ENCODE measurements around the gene PHLDA3.
"Not testable (repeated sequence)": the region's sequence is repeated elsewhere in the genome, so short reads cannot be mapped to it uniquely, and the experiment has no call there.

PHLDA3 gene

DNA sequence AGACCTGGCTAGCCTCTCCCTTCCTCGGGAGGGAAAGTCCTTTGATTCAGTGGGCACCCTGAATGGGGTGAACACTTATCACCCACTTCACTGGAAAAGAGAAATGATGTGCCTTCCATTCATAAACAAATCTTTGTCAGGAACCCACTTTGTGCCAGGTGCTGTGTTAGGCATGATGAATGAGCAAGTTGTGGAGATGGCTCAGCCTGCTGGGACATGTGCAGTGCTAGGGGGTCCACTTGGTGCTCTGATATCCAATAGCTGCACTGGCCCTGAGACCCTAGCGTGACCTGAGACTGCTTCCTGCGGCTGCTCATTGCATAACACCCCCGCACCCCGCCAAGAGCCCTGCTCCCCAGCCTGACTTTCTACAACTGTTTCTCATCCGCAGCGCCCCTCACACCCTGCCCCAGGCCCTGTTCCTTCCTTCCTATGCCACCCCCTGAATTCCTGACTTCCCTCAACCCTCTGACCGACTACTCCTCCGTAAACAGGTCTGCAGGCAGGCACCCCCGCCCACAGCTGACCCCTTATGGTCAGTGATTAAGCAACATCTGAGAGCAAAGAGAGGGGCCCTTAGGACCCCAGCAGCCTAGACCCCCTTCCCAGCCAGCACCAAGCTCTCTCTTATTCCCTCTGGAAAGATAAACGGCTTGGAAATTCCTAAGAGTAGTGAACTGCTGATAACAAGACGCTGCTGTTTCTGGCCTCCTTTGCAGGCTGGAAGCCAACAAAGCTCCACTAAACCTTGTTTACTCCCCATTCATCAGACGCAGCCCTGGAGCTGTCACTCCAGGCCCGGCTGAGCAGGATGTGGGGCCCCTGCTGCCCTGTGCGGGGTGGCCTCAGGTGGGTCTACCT lies 25.0 kb upstream of the PHLDA3 start:
- DNase-seq (ENCODE audit: low read depth): no peak
- H3K27me3 ChIP-seq (replicated peaks; ENCODE audit: control insufficient read depth, insufficient read depth, low read length): no peaks in the 10 kb centered on the region
- H3K36me3 ChIP-seq (ENCODE audit: control insufficient read depth, insufficient read depth, low read length, severe bottlenecking): peaks cover 4% of the 10 kb centered on the region
- peaks cover 59% of the 10 kb centered on the region for H3K4me1 ChIP-seq (ENCODE audit: control insufficient read depth, insufficient read depth, low read length)
- H3K9me3 ChIP-seq (ENCODE audit: control insufficient read depth, low read length): no peaks in the 10 kb centered on the region
- H3K4me3 ChIP-seq (ENCODE audit: low read length): no peak overlapping the region
- H3K9ac ChIP-seq (ENCODE audit: low read length): no peak overlapping the region

DNA sequence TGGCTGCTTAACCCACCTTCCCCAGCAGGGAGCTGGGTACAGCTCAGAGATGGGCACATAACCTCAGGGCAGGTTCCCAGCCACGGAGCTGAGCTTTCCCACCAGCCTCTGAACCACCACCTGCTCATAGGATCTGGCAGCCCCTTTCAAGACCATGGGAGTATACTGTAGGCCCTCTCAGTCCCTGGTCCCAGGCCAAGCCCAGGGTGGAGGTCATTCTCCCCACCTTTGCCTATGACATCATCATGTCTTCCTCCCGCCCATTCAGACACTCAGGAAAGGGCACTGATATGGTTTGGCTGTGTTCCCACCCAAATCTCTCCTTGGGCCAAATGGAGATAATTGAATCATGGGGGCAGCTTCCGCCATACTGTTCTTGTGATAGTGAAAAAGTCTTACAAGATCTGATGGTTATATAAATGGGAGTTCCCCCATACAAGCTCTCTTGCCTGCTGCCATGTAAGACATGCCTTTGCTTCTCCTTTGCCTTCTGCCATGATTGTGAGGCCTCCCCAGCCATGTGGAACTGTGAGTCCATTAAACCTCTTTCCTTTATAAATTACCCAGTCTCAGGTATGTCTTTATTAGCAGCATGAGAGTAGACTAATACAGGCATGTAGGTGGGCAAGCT lies 24.2 kb upstream of the PHLDA3 start:
- H3K27me3 ChIP-seq (replicated peaks; ENCODE audit: control insufficient read depth, insufficient read depth, low read length); H3K9ac ChIP-seq (ENCODE audit: low read length); H3K9me3 ChIP-seq (ENCODE audit: control insufficient read depth, low read length); H3K36me3 ChIP-seq (ENCODE audit: control insufficient read depth, insufficient read depth, low read length, severe bottlenecking); H3K4me3 ChIP-seq (ENCODE audit: low read length); DNase-seq (ENCODE audit: low read depth): not testable (repeated sequence)
- H3K4me1 ChIP-seq (ENCODE audit: control insufficient read depth, insufficient read depth, low read length): peaks cover 68% of the 10 kb centered on the region

DNA sequence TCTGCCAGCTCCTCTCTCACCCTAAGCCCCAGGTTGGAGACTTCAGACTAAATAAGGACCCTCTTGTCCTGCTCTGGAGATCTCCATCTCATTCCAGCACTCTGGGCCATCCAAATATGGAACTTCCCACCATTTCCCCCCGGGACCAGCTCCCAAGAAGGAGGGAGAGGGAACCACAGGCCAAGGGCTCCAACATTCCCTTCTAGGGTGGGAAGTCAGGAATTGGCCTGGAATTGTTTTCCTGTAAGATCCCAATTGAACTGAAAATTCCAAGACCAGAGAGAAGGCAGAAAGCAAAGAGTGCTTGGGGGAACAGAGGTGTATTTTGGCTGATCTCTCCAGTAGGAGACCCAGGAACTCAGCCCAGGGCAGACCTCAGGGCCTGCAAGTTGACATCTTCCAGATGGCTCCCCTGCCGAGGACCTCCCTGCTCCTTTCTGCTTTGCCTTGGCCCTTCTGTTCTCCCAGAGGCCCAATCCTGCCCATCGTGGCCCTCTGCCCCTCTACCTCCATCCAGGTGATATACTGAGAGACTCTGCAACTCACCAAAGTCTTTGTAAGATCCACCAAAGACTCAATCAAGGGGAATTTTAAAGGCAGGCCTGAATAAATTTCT lies 23.0 kb upstream of the PHLDA3 start:
- no peaks in the 10 kb centered on the region for H3K27me3 ChIP-seq (replicated peaks; ENCODE audit: control insufficient read depth, insufficient read depth, low read length)
- peaks cover 7% of the 10 kb centered on the region for H3K36me3 ChIP-seq (ENCODE audit: control insufficient read depth, insufficient read depth, low read length, severe bottlenecking)
- peaks cover 72% of the 10 kb centered on the region for H3K4me1 ChIP-seq (ENCODE audit: control insufficient read depth, insufficient read depth, low read length)
- no peaks in the 10 kb centered on the region for H3K9me3 ChIP-seq (ENCODE audit: control insufficient read depth, low read length)
- DNase-seq (ENCODE audit: low read depth): no peak
- H3K4me3 ChIP-seq (ENCODE audit: low read length): no peak overlapping the region
- H3K9ac ChIP-seq (ENCODE audit: low read length): no peak overlapping the region

DNA sequence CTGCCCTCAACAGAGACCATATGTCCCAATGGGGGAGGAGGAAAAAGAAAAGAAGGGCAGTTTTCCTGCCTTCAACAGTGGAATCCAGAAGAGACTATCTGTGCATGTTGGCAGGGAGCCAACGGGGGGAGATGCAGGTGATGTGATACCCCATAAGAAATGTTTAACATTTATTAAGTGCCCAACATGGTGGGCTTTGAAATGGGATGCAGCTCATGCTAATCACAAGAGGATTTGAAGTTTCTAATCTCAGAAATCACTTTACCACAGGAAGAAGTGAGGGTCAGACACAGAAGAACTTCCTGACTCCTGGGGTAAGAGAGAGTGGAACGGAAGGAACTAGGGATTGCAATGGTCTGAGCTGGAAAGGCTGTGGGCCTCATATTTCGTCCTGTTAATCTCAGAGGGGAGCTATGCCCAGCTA lies 21.7 kb upstream of the PHLDA3 start:
- Histone ChIP-seq H3K9me3 (ENCODE audit: control insufficient read depth, low read length) (no peaks in the 10 kb centered on the region), H3K9ac (ENCODE audit: low read length) (no peak overlapping the region), H3K4me1 (ENCODE audit: control insufficient read depth, insufficient read depth, low read length) (peaks cover 63% of the 10 kb centered on the region), H3K36me3 (ENCODE audit: control insufficient read depth, insufficient read depth, low read length, severe bottlenecking) (peaks cover 13% of the 10 kb centered on the region), H3K27me3 (replicated peaks; ENCODE audit: control insufficient read depth, insufficient read depth, low read length) (no peaks in the 10 kb centered on the region), H3K4me3 (ENCODE audit: low read length) (no peak overlapping the region)
- DNase-seq (ENCODE audit: low read depth): no peak

DNA sequence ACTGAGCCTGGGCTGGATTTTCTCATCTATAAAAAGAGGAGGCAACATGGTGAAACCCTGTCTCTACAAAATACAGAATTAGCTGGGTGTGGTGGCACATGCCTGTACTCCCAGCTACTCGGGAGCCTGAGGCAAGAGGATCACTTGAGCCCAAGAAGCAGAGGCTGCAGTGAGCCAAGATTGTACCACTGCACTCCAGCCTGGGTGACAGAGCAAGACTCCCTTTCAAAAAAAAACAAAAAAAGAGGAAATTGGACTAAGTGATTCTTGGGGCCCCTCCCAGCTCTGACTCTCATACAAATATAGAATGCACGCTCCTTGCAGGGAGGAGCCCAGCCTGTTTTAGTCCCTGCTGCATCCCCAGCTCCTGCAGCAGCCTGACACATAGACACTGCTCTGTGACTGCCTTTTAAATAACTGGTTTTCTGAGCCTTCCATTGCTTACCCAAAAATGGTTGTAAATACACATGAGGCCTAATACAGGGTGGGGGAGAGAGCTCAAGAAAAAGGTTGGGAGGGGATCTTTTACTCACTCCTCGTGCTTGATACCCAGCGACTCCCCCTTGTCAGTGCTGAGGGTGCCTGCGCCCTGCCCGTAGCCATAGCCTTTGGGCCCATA lies 20.8 kb upstream of the PHLDA3 start:
- DNase-seq (ENCODE audit: low read depth): no peak
- peaks cover 14% of the 10 kb centered on the region for H3K36me3 ChIP-seq (ENCODE audit: control insufficient read depth, insufficient read depth, low read length, severe bottlenecking)
- H3K27me3 ChIP-seq (replicated peaks; ENCODE audit: control insufficient read depth, insufficient read depth, low read length): no peaks in the 10 kb centered on the region
- H3K4me3 ChIP-seq (ENCODE audit: low read length): no peak overlapping the region
- peak overlapping the region; percentile 41 for H3K9ac ChIP-seq (ENCODE audit: low read length)
- no peaks in the 10 kb centered on the region for H3K9me3 ChIP-seq (ENCODE audit: control insufficient read depth, low read length)
- H3K4me1 ChIP-seq (ENCODE audit: control insufficient read depth, insufficient read depth, low read length): peaks cover 53% of the 10 kb centered on the region

DNA sequence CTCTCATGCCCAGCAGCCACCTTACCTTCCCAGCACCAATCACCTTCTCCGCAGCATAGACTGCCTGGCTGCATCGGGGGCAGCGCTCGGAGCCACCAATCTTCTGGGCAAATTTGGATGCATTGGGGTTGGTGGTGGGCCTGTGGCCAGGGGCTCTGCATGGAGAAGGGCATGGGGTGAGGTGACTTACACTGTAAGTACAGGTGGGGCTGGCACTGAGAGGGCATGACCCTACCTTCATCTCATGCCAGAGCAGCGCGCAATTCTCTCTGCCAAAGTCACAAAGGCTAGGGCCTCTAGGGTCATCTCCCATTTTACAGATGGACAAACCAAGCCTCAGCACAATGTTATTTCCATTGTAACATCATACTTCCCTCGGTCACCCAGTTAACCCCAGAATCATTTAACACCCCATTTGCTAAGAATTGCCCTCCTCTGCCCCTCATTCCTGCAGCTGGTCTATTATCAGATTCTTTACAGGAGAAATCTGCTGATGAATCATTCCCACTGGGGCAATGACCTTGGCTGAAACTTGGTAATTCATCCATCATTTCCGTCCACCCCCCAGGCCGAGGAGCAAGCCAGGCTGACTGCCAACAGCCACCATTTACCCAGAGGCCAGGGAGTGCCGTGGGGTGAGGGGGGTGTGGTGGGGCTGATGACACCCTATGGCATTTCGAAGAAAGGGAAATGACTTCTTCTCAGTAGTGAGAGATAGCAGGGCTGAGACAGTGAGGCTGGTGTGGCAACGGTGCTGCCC lies 20.0 kb upstream of the PHLDA3 start:
- H3K9me3 ChIP-seq (ENCODE audit: control insufficient read depth, low read length): no peaks in the 10 kb centered on the region
- H3K9ac ChIP-seq (ENCODE audit: low read length): peak overlapping the region; percentile 41
- no peaks in the 10 kb centered on the region for H3K27me3 ChIP-seq (replicated peaks; ENCODE audit: control insufficient read depth, insufficient read depth, low read length)
- peaks cover 46% of the 10 kb centered on the region for H3K4me1 ChIP-seq (ENCODE audit: control insufficient read depth, insufficient read depth, low read length)
- peak; percentile 88 for DNase-seq (ENCODE audit: low read depth)
- peaks cover 22% of the 10 kb centered on the region for H3K36me3 ChIP-seq (ENCODE audit: control insufficient read depth, insufficient read depth, low read length, severe bottlenecking)
- H3K4me3 ChIP-seq (ENCODE audit: low read length): no peak overlapping the region

DNA sequence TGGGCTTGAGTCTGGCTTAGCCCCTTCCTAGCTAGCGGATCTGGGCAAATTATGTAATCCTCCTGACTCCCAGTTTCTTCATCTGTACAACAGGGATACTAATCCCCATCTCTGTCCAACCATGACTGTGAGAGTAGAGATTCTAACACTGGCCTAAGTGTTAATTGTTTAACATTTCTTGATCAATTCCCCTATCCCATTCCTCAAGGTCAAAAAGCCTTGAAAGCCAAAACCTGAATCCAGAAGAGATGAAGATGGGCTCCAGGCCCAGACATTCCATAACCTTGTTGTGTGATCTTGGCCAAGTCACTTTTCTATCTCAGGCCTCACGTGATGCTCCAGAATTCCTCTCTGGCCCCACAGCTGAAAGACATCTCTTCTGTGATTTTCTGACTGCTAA lies 18.8 kb upstream of the PHLDA3 start:
- Histone ChIP-seq H3K9ac (ENCODE audit: low read length) (no peak overlapping the region), H3K4me3 (ENCODE audit: low read length) (no peak overlapping the region), H3K9me3 (ENCODE audit: control insufficient read depth, low read length) (no peaks in the 10 kb centered on the region), H3K4me1 (ENCODE audit: control insufficient read depth, insufficient read depth, low read length) (peaks cover 41% of the 10 kb centered on the region), H3K27me3 (replicated peaks; ENCODE audit: control insufficient read depth, insufficient read depth, low read length) (no peaks in the 10 kb centered on the region), H3K36me3 (ENCODE audit: control insufficient read depth, insufficient read depth, low read length, severe bottlenecking) (peaks cover 29% of the 10 kb centered on the region)
- DNase-seq (ENCODE audit: low read depth): no peak

DNA sequence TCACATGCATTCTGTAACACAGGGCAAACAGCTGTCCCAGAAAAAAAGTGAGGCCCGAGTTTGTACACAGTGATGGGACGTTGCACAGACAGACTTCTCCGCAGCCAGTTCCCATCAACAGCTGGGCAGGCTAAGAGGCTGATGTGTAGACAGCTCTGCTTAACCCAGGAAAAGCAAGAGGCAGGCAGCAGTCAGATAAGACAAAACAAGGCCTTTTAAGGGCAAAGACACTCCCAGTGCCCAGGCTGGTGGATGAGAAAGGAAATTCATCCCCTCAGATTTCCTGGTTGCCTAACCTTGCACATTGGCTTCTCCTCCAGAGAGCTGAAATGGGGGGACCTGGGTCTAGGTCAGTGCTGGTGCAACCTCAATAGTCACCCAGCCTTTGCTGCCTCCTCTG lies 17.2 kb upstream of the PHLDA3 start:
- Histone ChIP-seq H3K36me3 (ENCODE audit: control insufficient read depth, insufficient read depth, low read length, severe bottlenecking) (peaks cover 29% of the 10 kb centered on the region), H3K27me3 (replicated peaks; ENCODE audit: control insufficient read depth, insufficient read depth, low read length) (no peaks in the 10 kb centered on the region), H3K4me3 (ENCODE audit: low read length) (no peak overlapping the region), H3K9me3 (ENCODE audit: control insufficient read depth, low read length) (no peaks in the 10 kb centered on the region), H3K9ac (ENCODE audit: low read length) (no peak overlapping the region), H3K4me1 (ENCODE audit: control insufficient read depth, insufficient read depth, low read length) (peaks cover 42% of the 10 kb centered on the region)
- no peak for DNase-seq (ENCODE audit: low read depth)

DNA sequence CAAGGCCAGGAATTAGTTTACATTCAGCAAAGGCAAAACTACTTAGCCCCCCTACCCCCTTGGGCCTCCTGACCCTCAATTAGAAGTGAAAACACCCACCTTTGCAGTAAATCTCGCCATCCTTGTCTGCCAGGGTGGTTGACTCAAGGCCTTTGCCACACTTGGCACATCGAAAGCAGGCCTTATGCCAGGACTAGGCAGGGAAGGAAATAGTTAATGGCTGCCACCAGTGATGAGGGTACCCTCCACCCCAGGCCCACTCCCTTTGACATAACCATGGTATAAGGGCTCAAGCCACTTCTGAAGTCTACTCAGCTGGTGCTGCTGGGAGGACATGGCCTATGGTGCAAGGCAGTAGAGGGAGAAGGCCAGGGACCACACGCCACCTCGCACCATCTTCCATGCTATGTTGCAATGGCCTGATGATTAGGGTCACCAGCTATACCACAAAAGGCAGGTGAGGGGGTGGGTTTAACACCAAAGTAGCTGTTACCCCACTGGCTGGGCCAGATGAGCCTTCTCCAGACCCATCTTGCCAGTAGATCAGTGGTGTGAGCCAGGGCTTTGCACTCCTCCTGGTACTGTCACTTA lies 16.3 kb upstream of the PHLDA3 start:
- Histone ChIP-seq H3K36me3 (ENCODE audit: control insufficient read depth, insufficient read depth, low read length, severe bottlenecking) (peaks cover 29% of the 10 kb centered on the region), H3K27me3 (replicated peaks; ENCODE audit: control insufficient read depth, insufficient read depth, low read length) (no peaks in the 10 kb centered on the region), H3K9ac (ENCODE audit: low read length) (no peak overlapping the region), H3K4me3 (ENCODE audit: low read length) (no peak overlapping the region), H3K4me1 (ENCODE audit: control insufficient read depth, insufficient read depth, low read length) (peaks cover 37% of the 10 kb centered on the region), H3K9me3 (ENCODE audit: control insufficient read depth, low read length) (no peaks in the 10 kb centered on the region)
- no peak for DNase-seq (ENCODE audit: low read depth)

DNA sequence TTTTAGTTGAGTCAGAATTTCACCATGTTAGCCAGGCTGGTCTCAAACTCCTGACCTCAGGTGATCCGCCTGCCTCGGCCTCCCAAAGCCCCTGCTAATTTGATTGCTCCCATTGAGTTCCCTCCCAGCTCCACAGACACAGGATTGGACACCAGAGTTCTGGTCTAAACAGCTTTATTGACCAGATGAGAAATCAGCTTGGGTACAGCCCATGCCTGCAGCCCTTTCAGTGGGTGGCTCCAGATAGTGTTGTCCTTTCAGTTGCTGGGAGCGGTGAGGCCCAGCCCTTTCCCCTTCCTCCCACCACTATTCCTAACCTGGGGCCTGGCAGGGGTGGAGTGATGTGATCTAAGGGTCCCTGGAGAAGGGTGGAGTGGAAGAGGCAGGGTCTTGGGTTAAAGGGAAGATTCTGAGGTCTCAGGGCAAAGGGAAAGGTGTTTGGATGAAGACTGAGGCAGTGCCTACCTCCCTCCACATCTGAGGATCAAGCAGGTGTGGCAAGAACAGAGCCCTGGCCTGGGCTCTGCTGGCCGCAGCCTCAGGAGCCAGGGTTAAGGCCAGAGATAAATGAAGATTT lies 14.5 kb upstream of the PHLDA3 start:
- Histone ChIP-seq H3K36me3 (ENCODE audit: control insufficient read depth, insufficient read depth, low read length, severe bottlenecking) (peaks cover 29% of the 10 kb centered on the region), H3K4me1 (ENCODE audit: control insufficient read depth, insufficient read depth, low read length) (peaks cover 23% of the 10 kb centered on the region), H3K27me3 (replicated peaks; ENCODE audit: control insufficient read depth, insufficient read depth, low read length) (no peaks in the 10 kb centered on the region), H3K9ac (ENCODE audit: low read length) (no peak overlapping the region), H3K9me3 (ENCODE audit: control insufficient read depth, low read length) (no peaks in the 10 kb centered on the region), H3K4me3 (ENCODE audit: low read length) (no peak overlapping the region)
- DNase-seq (ENCODE audit: low read depth): no peak

Data from adipocyte (in vitro differentiated cells).